PC-3 (cell line): Measurements from ENCODE around the gene KNTC1.
"Not testable (repeated sequence)": the region's sequence is repeated elsewhere in the genome, so short reads cannot be mapped to it uniquely, and the experiment has no call there.

Experiments
- EZH2 ChIP-seq: fragments of 300-600 bp; sonication (generic); IDR thresholded peaks from one replicate; pipeline ENCODE4 v1.6.1; 2017; ENCODE audit warnings: antibody characterized with exemption, mild to moderate bottlenecking, low read length; ENCODE audit not compliant: unreplicated experiment
- EZH2phosphoT487 ChIP-seq: fragments of 300-600 bp; sonication (generic); IDR thresholded peaks from 2 replicates; pipeline ENCODE4 v1.6.1; 2018; ENCODE audit warnings: mild to moderate bottlenecking, antibody characterized with exemption, low read length, borderline replicate concordance
- TF ChIP-seq, protein P1 (sequence below): fragments of 300-600 bp; sonication (generic); conservative IDR thresholded peaks from 2 replicates; pipeline ENCODE4 v1.5.1; 2017; ENCODE audit warnings: antibody characterized with exemption, low read depth, mild to moderate bottlenecking, low read length

DNA sequence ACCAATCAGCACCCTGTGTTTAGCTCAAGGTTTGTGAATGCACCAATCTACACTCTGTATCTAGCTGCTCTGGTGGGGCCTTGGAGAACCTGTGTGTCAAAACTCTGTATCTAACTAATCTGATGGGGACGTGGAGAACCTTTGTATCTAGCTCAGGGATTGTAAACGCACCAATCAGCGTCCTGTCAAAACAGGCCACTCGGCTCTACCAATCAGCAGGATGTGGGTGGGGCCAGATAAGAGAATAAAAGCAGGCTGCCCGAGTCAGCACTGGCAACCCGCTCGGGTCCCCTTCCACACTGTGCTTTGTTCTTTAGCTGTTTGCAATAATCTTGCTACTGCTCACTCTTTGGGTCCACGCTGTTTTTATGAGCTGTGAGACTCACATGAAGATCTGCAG is 65.5 kb downstream of the KNTC1 start:
- TF ChIP-seq, protein P1, sequence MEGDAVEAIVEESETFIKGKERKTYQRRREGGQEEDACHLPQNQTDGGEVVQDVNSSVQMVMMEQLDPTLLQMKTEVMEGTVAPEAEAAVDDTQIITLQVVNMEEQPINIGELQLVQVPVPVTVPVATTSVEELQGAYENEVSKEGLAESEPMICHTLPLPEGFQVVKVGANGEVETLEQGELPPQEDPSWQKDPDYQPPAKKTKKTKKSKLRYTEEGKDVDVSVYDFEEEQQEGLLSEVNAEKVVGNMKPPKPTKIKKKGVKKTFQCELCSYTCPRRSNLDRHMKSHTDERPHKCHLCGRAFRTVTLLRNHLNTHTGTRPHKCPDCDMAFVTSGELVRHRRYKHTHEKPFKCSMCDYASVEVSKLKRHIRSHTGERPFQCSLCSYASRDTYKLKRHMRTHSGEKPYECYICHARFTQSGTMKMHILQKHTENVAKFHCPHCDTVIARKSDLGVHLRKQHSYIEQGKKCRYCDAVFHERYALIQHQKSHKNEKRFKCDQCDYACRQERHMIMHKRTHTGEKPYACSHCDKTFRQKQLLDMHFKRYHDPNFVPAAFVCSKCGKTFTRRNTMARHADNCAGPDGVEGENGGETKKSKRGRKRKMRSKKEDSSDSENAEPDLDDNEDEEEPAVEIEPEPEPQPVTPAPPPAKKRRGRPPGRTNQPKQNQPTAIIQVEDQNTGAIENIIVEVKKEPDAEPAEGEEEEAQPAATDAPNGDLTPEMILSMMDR, result not testable (repeated sequence)
- TF ChIP-seq EZH2, EZH2phosphoT487: not testable (repeated sequence)
